Measurements from ENCODE around the gene MPHOSPH9.
A peak's percentile ranks its signal among the peaks of the same experiment; 100 is the strongest.

The MPHOSPH9 gene

DNA sequence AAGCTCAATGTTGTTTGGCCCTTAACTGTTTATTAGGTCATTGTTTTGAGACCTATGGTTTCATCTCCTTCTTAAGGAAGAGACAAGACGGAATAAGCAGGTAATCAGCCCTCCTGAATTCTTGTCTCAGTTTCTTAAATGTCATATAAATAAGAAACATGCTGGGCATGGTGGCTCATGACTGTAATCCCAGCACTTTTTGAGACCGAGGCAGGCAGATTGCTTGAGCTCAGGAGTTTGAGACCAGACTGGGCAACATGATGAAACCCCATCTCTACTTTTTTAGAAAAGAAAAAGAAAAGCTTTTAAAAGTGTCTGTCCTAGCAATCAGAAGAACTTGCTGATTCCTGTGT lies 5.4 kb upstream of the MPHOSPH9 start:
- Histone ChIP-seq H3K4me3 (replicated peaks; ENCODE audit: insufficient read depth, low read length) (no peak overlapping the region), H3K27ac (replicated peaks) (no peak overlapping the region), H3K27me3 (ENCODE audit: insufficient read depth, poor library complexity, severe bottlenecking) (no peaks in the 10 kb centered on the region)
- no peak for DNase-seq (ENCODE audit: low read depth in 1 of 2, low spot score in 1 of 2)
- TF ChIP-seq GABPA (IDR thresholded peaks at IDR 0.05; ENCODE audit: low read depth) = no peak

DNA sequence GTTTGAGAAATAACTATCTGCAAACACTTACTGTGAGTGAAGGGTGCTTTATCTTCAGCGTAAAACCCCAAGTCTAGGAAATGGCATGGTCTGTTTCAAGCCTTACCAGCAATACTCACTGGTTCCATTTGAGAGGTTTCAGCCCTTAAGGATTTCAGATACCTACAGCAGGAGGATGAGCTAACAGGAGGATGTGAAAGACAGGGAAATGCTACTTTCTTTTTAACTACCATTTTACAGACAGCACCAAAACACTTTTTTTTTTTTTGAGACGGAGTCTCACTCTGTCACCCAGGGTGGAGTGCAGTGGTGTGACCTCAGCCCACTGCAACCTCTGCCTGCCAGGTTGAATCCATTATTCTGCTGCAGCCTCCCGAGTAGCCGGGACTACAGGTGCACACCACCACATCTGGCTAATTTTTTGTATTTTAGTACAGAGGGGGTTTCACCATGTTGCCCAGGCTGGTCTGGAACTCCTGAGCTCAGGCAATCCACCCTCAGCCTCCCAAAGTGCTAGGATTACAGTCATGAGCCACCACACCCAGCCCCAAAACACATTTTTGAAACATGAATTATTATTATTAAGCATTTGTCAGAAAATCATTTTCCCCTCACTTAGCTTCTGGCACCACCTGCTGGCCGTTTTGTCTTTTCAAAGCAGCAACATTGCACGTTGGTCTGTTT lies 4.8 kb upstream of the MPHOSPH9 start:
- TF ChIP-seq, protein P1, sequence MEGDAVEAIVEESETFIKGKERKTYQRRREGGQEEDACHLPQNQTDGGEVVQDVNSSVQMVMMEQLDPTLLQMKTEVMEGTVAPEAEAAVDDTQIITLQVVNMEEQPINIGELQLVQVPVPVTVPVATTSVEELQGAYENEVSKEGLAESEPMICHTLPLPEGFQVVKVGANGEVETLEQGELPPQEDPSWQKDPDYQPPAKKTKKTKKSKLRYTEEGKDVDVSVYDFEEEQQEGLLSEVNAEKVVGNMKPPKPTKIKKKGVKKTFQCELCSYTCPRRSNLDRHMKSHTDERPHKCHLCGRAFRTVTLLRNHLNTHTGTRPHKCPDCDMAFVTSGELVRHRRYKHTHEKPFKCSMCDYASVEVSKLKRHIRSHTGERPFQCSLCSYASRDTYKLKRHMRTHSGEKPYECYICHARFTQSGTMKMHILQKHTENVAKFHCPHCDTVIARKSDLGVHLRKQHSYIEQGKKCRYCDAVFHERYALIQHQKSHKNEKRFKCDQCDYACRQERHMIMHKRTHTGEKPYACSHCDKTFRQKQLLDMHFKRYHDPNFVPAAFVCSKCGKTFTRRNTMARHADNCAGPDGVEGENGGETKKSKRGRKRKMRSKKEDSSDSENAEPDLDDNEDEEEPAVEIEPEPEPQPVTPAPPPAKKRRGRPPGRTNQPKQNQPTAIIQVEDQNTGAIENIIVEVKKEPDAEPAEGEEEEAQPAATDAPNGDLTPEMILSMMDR (IDR thresholded peaks at IDR 0.05; ENCODE audit: insufficient read depth, low read length) = peak; percentile 34
- TF ChIP-seq, protein P2, sequence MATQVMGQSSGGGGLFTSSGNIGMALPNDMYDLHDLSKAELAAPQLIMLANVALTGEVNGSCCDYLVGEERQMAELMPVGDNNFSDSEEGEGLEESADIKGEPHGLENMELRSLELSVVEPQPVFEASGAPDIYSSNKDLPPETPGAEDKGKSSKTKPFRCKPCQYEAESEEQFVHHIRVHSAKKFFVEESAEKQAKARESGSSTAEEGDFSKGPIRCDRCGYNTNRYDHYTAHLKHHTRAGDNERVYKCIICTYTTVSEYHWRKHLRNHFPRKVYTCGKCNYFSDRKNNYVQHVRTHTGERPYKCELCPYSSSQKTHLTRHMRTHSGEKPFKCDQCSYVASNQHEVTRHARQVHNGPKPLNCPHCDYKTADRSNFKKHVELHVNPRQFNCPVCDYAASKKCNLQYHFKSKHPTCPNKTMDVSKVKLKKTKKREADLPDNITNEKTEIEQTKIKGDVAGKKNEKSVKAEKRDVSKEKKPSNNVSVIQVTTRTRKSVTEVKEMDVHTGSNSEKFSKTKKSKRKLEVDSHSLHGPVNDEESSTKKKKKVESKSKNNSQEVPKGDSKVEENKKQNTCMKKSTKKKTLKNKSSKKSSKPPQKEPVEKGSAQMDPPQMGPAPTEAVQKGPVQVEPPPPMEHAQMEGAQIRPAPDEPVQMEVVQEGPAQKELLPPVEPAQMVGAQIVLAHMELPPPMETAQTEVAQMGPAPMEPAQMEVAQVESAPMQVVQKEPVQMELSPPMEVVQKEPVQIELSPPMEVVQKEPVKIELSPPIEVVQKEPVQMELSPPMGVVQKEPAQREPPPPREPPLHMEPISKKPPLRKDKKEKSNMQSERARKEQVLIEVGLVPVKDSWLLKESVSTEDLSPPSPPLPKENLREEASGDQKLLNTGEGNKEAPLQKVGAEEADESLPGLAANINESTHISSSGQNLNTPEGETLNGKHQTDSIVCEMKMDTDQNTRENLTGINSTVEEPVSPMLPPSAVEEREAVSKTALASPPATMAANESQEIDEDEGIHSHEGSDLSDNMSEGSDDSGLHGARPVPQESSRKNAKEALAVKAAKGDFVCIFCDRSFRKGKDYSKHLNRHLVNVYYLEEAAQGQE (IDR thresholded peaks at IDR 0.05; ENCODE audit: insufficient replicate concordance, low read depth) = no peak
- H3K4me3 ChIP-seq (replicated peaks; ENCODE audit: insufficient read depth, low read length) = no peak overlapping the region
- H3K27ac ChIP-seq (replicated peaks) = no peak overlapping the region
- H3K27me3 ChIP-seq (ENCODE audit: insufficient read depth, poor library complexity, severe bottlenecking) = no peaks in the 10 kb centered on the region
- DNase-seq (ENCODE audit: low read depth in 1 of 2, low spot score in 1 of 2) = peak in 1 of 2 experiments; percentile 65

DNA sequence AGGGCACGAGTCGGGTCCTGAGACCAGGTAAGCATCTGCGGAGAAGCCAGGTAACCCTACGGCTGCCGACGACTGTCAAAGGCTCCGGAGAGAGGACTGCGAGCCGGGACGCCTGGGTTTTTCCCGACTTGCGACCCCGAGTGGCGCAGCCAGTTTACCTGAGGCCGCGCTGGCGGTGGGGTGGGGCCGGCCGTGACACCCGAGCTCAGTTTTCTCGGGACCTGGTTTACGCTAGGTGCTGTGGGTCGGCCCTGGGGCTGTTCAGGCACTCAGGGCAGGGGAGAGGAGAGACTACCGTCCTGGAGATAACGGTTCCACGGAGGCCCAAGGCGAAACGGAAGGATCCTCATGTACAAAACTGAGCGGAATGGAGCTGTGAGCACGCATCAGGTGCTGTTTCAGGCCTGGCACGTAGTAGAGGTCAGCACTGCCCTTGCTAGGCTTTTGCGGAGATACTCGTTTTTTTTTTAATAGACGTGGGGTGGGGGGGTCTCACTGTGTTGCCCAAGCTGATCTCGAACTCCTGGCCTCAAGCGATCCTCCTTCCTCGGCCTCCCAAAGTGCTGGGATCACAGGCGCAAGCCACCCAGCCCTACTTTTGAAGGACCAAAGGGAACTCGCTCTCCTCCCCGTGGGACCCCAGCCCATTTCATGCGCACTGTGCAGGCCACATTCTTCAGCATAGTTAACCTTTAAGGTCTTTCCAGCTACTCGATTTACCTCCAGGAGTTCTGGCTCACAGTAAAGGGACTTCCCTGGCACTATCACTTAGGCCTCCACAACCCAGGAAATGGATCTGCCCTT lies 766 bp upstream of the MPHOSPH9 start:
- Histone ChIP-seq H3K27me3 (ENCODE audit: insufficient read depth, poor library complexity, severe bottlenecking) (no peaks in the 10 kb centered on the region), H3K27ac (replicated peaks) (peak overlapping the region; percentile 93), H3K4me3 (replicated peaks; ENCODE audit: insufficient read depth, low read length) (peak overlapping the region; percentile 97)
- TF ChIP-seq SPI1 (IDR thresholded peaks at IDR 0.05; ENCODE audit: borderline replicate concordance, low read depth) = no peak
- TF ChIP-seq, protein P1 (IDR thresholded peaks at IDR 0.05; ENCODE audit: insufficient read depth, low read length) = no peak
- TF ChIP-seq, protein P2 (IDR thresholded peaks at IDR 0.05; ENCODE audit: insufficient replicate concordance, low read depth) = peak; percentile 54
- no peak for DNase-seq (ENCODE audit: low read depth in 1 of 2, low spot score in 1 of 2)

DNA sequence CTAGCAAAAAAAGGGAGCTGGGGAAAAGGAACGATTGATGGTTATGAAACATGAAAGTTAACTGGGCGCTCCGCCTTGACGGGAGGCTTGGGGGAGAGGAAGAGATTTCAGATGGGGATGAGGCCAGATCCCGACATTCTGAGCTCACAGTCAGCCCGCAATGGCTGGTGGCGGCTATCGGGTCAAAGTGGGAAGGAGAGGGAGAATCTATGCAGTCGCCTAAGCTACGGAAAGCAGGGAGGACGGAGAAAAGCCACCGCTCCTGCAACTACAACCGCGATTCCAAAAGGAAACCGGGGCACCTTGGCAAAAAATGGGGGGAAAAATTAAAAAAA lies 502 bp downstream of the MPHOSPH9 start:
- Histone ChIP-seq H3K27me3 (ENCODE audit: insufficient read depth, poor library complexity, severe bottlenecking) (no peaks in the 10 kb centered on the region), H3K4me3 (replicated peaks; ENCODE audit: insufficient read depth, low read length) (peak overlapping the region; percentile 72), H3K27ac (replicated peaks) (peak overlapping the region; percentile 93)
- TF ChIP-seq, protein P1 (IDR thresholded peaks at IDR 0.05; ENCODE audit: insufficient read depth, low read length) = no peak
- TF ChIP-seq, protein P2 (IDR thresholded peaks at IDR 0.05; ENCODE audit: insufficient replicate concordance, low read depth) = no peak
- TF ChIP-seq POLR2AphosphoS5 (IDR thresholded peaks at IDR 0.05; ENCODE audit: low read depth) (no peak), SPI1 (IDR thresholded peaks at IDR 0.05; ENCODE audit: borderline replicate concordance, low read depth) (no peak), GABPA (IDR thresholded peaks at IDR 0.05; ENCODE audit: low read depth) (no peak)
- DNase-seq (ENCODE audit: low read depth in 1 of 2, low spot score in 1 of 2) = no peak

Measured in HL-60 (cell line).